IMR-90 (cell line): ENCODE measurements around the gene HERPUD1. TPM values are rescaled to one million over a fixed set of nuclear protein-coding genes. Genes with fewer than 3 reads are reported as not detected.
A peak's percentile ranks its signal among the peaks of the same experiment; 100 is the strongest.
"Not testable (repeated sequence)": the region's sequence is repeated elsewhere in the genome, so short reads cannot be mapped to it uniquely, and the experiment has no call there.

Experiments
- ATAC-seq: fragments of 200-7000 bp; cut with Tn5 transposase; 2 replicates; pipeline ENCODE4 v1.9.1; 2020; ENCODE audit warnings: low read depth, mild to moderate bottlenecking, moderate library complexity
- BruUV-seq: library from RNA; stranded (reverse); fragments of 400-500 nt; replicated peaks from 2 replicates; lab custom pipeline; 2021; lab: Mats Ljungman, UMichigan
- CTCF ChIA-PET: fragments of 300-600 bp; formaldehyde crosslinking; extraction: SDS; loops from one replicate; lab custom pipeline; 2021; ENCODE audit warnings: antibody characterized with exemption; lab: Yijun Ruan, JAX
- POLR2A ChIA-PET: fragments of 300-600 bp; sonication (Branson Sonifier 250); formaldehyde crosslinking; loops from one replicate; lab custom pipeline; 2022; ENCODE audit warnings: antibody characterized with exemption; ENCODE audit not compliant: unreplicated experiment; lab: Charles Lee
- DNase-seq: peaks from one replicate; pipeline ENCODE4 v3.0.0; 2013
- H2AFZ ChIP-seq: replicated peaks from 2 replicates; pipeline ENCODE3; 2013; ENCODE audit warnings: low read length, mild to moderate bottlenecking; ENCODE audit not compliant: poor library complexity
- H2AK5ac ChIP-seq: 2 replicates; pipeline ENCODE4 v1.6.1; 2013; ENCODE audit warnings: low read depth, low read length, inconsistent platforms
- H2AK9ac ChIP-seq: replicated peaks from 2 replicates; pipeline ENCODE3; 2013; ENCODE audit warnings: mild to moderate bottlenecking, low read depth, low read length, moderate library complexity; ENCODE audit not compliant: poor library complexity
- H2BK120ac ChIP-seq: 2 replicates; pipeline ENCODE4 v1.6.1; 2013; ENCODE audit warnings: low read depth, low read length, inconsistent platforms
- H2BK15ac ChIP-seq: 3 replicates; pipeline ENCODE4 v1.6.1; 2013; ENCODE audit warnings: low read depth, low read length, inconsistent platforms
- H2BK20ac ChIP-seq: 2 replicates; pipeline ENCODE4 v1.6.1; 2013; ENCODE audit warnings: low read depth, mild to moderate bottlenecking, inconsistent platforms, low read length, moderate library complexity
- H2BK5ac ChIP-seq: 2 replicates; pipeline ENCODE4 v1.6.1; 2013; ENCODE audit warnings: mild to moderate bottlenecking, low read depth, low read length, inconsistent platforms; ENCODE audit not compliant: poor library complexity, severe bottlenecking
- H3K14ac ChIP-seq: replicated peaks from 2 replicates; pipeline ENCODE4 v1.6.1; 2013; ENCODE audit warnings: low read depth, low read length, inconsistent platforms
- H3K18ac ChIP-seq: 2 replicates; pipeline ENCODE4 v1.6.1; 2013; ENCODE audit warnings: low read depth, low read length, control low read depth
- H3K23ac ChIP-seq: 2 replicates; pipeline ENCODE4 v1.6.1; 2013; ENCODE audit warnings: low read depth, low read length, inconsistent platforms
- H3K27ac ChIP-seq: 2 replicates; pipeline ENCODE4 v1.5.1; 2013; ENCODE audit warnings: mild to moderate bottlenecking, control low read depth, low read length; ENCODE audit not compliant: insufficient read depth
- H3K27me3 ChIP-seq: 2 replicates; pipeline ENCODE4 v1.6.1; 2013; ENCODE audit warnings: low read length; ENCODE audit not compliant: control insufficient read depth, insufficient read depth
- H3K36me3 ChIP-seq: 2 replicates; pipeline ENCODE4 v1.6.1; 2013; ENCODE audit warnings: low read length, mixed read lengths; ENCODE audit not compliant: control insufficient read depth, insufficient read depth
- H3K4ac ChIP-seq: 2 replicates; pipeline ENCODE4 v1.6.1; 2013; ENCODE audit warnings: low read depth, low read length, inconsistent platforms
- H3K4me1 ChIP-seq: 2 replicates; pipeline ENCODE4 v1.6.1; 2013; ENCODE audit warnings: low read length, mixed read lengths; ENCODE audit not compliant: control insufficient read depth, insufficient read depth
- H3K4me2 ChIP-seq: 2 replicates; pipeline ENCODE4 v1.6.1; 2013; ENCODE audit warnings: low read depth, mild to moderate bottlenecking, control low read depth, low read length, moderate library complexity
- H3K4me3 ChIP-seq: 2 replicates; pipeline ENCODE4 v1.5.1; 2013; ENCODE audit warnings: low read depth, mild to moderate bottlenecking, control low read depth, low read length, moderate library complexity; ENCODE audit not compliant: insufficient read depth
- H3K56ac ChIP-seq: 2 replicates; pipeline ENCODE4 v1.6.1; 2013; ENCODE audit warnings: low read length, inconsistent platforms; ENCODE audit not compliant: insufficient read depth; ENCODE audit errors: extremely low read depth
- H3K79me1 ChIP-seq, 2 experiments: 2 replicates each; pipeline ENCODE4 v1.6.1; 2013; ENCODE audit warnings: low read length in 2 of 2, inconsistent platforms in 1 of 2, low read depth in 1 of 2
- H3K9ac ChIP-seq: 2 replicates; pipeline ENCODE4 v1.6.1; 2013; ENCODE audit warnings: low read depth, low read length, control low read depth
- H3K9me1 ChIP-seq: 2 replicates; pipeline ENCODE4 v1.6.1; 2013; ENCODE audit warnings: low read length, inconsistent platforms; ENCODE audit not compliant: insufficient read depth
- H3K9me3 ChIP-seq: 2 replicates; pipeline ENCODE4 v1.6.1; 2013; ENCODE audit warnings: low read length; ENCODE audit not compliant: control insufficient read depth, insufficient read depth
- H4K20me1 ChIP-seq: 2 replicates; pipeline ENCODE4 v1.6.1; 2013; ENCODE audit warnings: low read length, inconsistent platforms; ENCODE audit not compliant: insufficient read depth
- H4K5ac ChIP-seq: 2 replicates; pipeline ENCODE4 v1.6.1; 2013; ENCODE audit warnings: mild to moderate bottlenecking, low read depth, low read length, control low read depth
- H4K8ac ChIP-seq, 2 experiments: 2 replicates each; pipeline ENCODE4 v1.6.1; 2013; ENCODE audit warnings: low read depth in 2 of 2, low read length in 2 of 2, control low read depth in 1 of 2, inconsistent platforms in 1 of 2
- H4K91ac ChIP-seq: 2 replicates; pipeline ENCODE4 v1.6.1; 2013; ENCODE audit warnings: low read depth, low read length, inconsistent platforms; ENCODE audit not compliant: insufficient read depth
- CEBPB ChIP-seq: IDR thresholded peaks from 2 replicates; pipeline ENCODE4 v1.6.1; 2012; ENCODE audit warnings: low read depth, low read length, improper control_type of control experiment
- CHD1 ChIP-seq: IDR thresholded peaks from 2 replicates; pipeline ENCODE4 v1.6.1; 2012; ENCODE audit warnings: low read depth, low read length, improper control_type of control experiment
- MAFK ChIP-seq: IDR thresholded peaks from 2 replicates; pipeline ENCODE4 v1.6.1; 2012; ENCODE audit warnings: low read depth, low read length, improper control_type of control experiment
- WGBS, 2 experiments: methylation state at CpG; one replicate each; pipeline versions ENCODE4 v1.1.5 to v1.1.7; 2013; ENCODE audit warnings: missing lambda C conversion rate in 2 of 2; ENCODE audit not compliant: insufficient read length in 1 of 2; ENCODE audit errors: extremely low coverage in 2 of 2; 5-methylcytosine and 5-hydroxymethylcytosine counted together
- dilution Hi-C: fragments of 300-500 bp; cut with HindIII; formaldehyde crosslinking; loops from one replicate; pipeline ENCODE4 v1.14.3; 2018; ENCODE audit warnings: low sequenced_read_pairs; ENCODE audit not compliant: unreplicated experiment
- in situ Hi-C: fragments of 300-500 bp; cut with MboI; formaldehyde crosslinking; loops from 3 replicates; pipeline ENCODE4 v1.14.3; 2019; ENCODE audit warnings: low sequenced_read_pairs, inconsistent platforms, mixed read lengths
- intact Hi-C: fragments of 100-400 bp; cut with micrococcal nuclease; formaldehyde crosslinking; loops from 2 replicates; pipeline ENCODE4 v1.10.0; 2022
- polyA plus RNA-seq, 3 experiments: library from polyadenylated mRNA; depleted of rRNA; stranded (reverse); fragments of >200 nt; gene quantifications; 2 replicates each; pipeline ENCODE4 v1.2.3, GENCODE V29; 2012; ENCODE audit warnings: low replicate concordance in 1 of 3
- total RNA-seq: library from RNA; depleted of rRNA; stranded (reverse); fragments of >200 nt; gene quantifications from 2 replicates; pipeline ENCODE4 v1.2.3, GENCODE V29; 2012

Gene HERPUD1
- total and polyA plus RNA-seq, 2 of the 4 experiments (the other 2 are of a cell fraction) = 130 to 148 TPM

DNA sequence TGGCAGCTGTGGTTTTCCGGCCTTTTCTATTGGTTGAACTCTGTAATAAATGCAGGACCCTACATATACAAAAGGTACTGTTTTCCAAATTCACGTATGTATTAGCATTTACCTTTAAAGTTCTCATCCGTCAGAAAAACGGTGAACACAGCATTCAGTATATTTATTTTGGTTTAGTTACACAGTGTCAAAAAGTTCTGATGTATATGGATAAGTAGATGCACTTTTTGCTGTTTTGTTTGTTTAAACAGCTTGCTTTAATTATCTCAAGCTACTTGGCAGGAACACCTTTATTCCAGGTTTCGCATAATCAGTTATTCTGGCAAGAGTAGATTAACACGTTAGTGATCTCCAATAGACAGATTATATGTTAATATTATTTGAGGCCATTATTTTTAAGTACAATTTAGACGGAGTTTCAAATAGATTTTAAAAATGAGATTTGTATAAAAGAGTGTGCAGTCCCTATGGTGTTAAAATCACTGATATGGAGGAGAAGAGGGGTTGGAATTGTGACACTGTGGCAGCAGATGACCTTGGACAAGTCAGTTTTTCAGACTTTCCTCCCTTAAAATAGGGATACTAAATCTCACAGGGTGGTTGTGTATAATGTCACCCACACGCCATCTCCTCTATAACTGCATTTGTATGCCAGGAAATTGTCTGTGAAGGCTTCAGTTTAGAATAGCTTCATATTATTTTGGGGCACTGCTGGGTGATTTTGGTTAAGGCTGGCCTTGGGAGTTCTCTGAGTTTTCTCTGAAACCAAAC, 2.1 kb downstream of the HERPUD1 start:
- WGBS, 2 experiments = no CpG with 5 or more reads among the region's 8 CpGs
- H3K9me1 ChIP-seq = peaks cover 11% of the 10 kb centered on the region
- BruUV-seq = no TSS peak
- H3K27ac ChIP-seq = no peak overlapping the region
- H3K23ac ChIP-seq = peak overlapping the region; percentile 10; the same call in 1 of the 2 replicates
- TF ChIP-seq MAFK (no peak), CHD1 (no peak), CEBPB (no peak)
- no peak overlapping the region for H3K18ac ChIP-seq
- no peak overlapping the region for H2AFZ ChIP-seq
- POLR2A ChIA-PET = interaction anchor here (0.7 kb wide), 1 partner anchor 209 kb away, joined by 6 read pairs; no protein-coding TSS in a partner anchor
- H3K4ac ChIP-seq = no peak overlapping the region
- H2BK15ac ChIP-seq = no peak overlapping the region
- H3K4me1 ChIP-seq = peaks cover 8% of the 10 kb centered on the region
- CTCF ChIA-PET = interaction anchor here (1.3 kb wide), 1 partner anchor 16 kb away, joined by 4 read pairs; no protein-coding TSS in a partner anchor
- no peak overlapping the region for H2BK120ac ChIP-seq
- no peaks in the 10 kb centered on the region for H3K27me3 ChIP-seq
- H3K4me3 ChIP-seq = peak overlapping the region; percentile 63
- H3K14ac ChIP-seq = peak overlapping the region; percentile 31; the same call in 1 of the 2 replicates
- peaks cover 26% of the 10 kb centered on the region for H3K36me3 ChIP-seq
- no peak overlapping the region for H4K5ac ChIP-seq
- H3K9me3 ChIP-seq = no peaks in the 10 kb centered on the region
- H3K56ac ChIP-seq = no peak overlapping the region
- no peak overlapping the region for H2BK20ac ChIP-seq
- DNase-seq = no peak
- dilution Hi-C loops (no loop called here), intact Hi-C loops (no loop called here), in situ Hi-C loops (no loop called here)
- H3K9ac ChIP-seq = peak overlapping the region; percentile 66; the same call in 1 of the 2 replicates
- H2BK5ac ChIP-seq = no peak overlapping the region
- H3K4me2 ChIP-seq = peak overlapping the region; percentile 94
- no peak overlapping the region for H2AK5ac ChIP-seq
- ATAC-seq = no peak
- peaks cover 59% of the 10 kb centered on the region for H4K20me1 ChIP-seq
- H4K8ac ChIP-seq = no peak overlapping the region
- no peak overlapping the region for H2AK9ac ChIP-seq
- no peak overlapping the region for H4K91ac ChIP-seq
- peaks cover 18 to 47% of the 10 kb centered on the region in 2 experiments for H3K79me1 ChIP-seq

GRCh38 chr16:56934599-56935145, 2.7 kb downstream of the HERPUD1 start:
- H3K9ac ChIP-seq, ATAC-seq, H2BK20ac ChIP-seq, BruUV-seq, in situ Hi-C loops, H4K91ac ChIP-seq, H2BK120ac ChIP-seq, CTCF ChIA-PET, H3K56ac ChIP-seq, H2BK5ac ChIP-seq, dilution Hi-C loops, intact Hi-C loops, H3K9me3 ChIP-seq, H2AK9ac ChIP-seq, H2AFZ ChIP-seq, H4K5ac ChIP-seq, H4K8ac ChIP-seq, H3K27ac ChIP-seq, H3K14ac ChIP-seq, H3K4ac ChIP-seq, H3K18ac ChIP-seq, DNase-seq, H2BK15ac ChIP-seq, H3K27me3 ChIP-seq, H3K4me1 ChIP-seq, H2AK5ac ChIP-seq: not testable (repeated sequence)
- H3K4me2 ChIP-seq = peak overlapping the region; percentile 94
- H3K9me1 ChIP-seq = peaks cover 11% of the 10 kb centered on the region
- no CpG with 5 or more reads among the region's 8 CpGs for WGBS, 2 experiments
- POLR2A ChIA-PET = interaction anchor here (0.7 kb wide), 1 partner anchor 210 kb away, joined by 6 read pairs; no protein-coding TSS in a partner anchor
- H3K23ac ChIP-seq = peak overlapping the region; percentile 10; the same call in 1 of the 2 replicates
- H3K36me3 ChIP-seq = peaks cover 29% of the 10 kb centered on the region
- H3K79me1 ChIP-seq = peaks cover 22 to 52% of the 10 kb centered on the region in 2 experiments
- peak overlapping the region; percentile 63; the same call in 1 of the 2 replicates for H3K4me3 ChIP-seq
- H4K20me1 ChIP-seq = peaks cover 64% of the 10 kb centered on the region
